Uterus (tissue), 4 donors: Measurements from ENCODE around the gene ASPG. TPM values are rescaled to one million over a fixed set of nuclear protein-coding genes. Genes with fewer than 3 reads are reported as not detected.
A peak's percentile ranks its signal among the peaks of the same experiment; 100 is the strongest.

Experiments used
- DNase-seq, 2 donors: peaks; one replicate each; pipeline ENCODE4 v3.0.0-alpha.2; 2019 to 2020
- H3K27ac ChIP-seq, 2 donors: fragments of 200-600 bp; sonication (generic); 1 replicate in 1 of 2; 2 replicates in 1 of 2; pipeline ENCODE4 v1.5.1; 2016 to 2018
- H3K27me3 ChIP-seq, 2 donors: fragments of 200-600 bp; sonication (generic); one replicate each; pipeline ENCODE4 v1.5.1; 2018 to 2019; ENCODE audit warnings: control low read depth in 1 of 2
- H3K36me3 ChIP-seq, 2 donors: fragments of 200-600 bp; sonication (generic); one replicate each; pipeline ENCODE4 v1.5.1; 2019; ENCODE audit warnings: control low read depth in 1 of 2
- H3K4me1 ChIP-seq, 2 donors: fragments of 200-600 bp; sonication (generic); one replicate each; pipeline ENCODE4 v1.5.1; 2018 to 2019; ENCODE audit warnings: control low read depth in 1 of 2
- H3K4me3 ChIP-seq, 2 donors: fragments of 200-600 bp; sonication (generic); 1 replicate in 1 of 2; 2 replicates in 1 of 2; pipeline ENCODE4 v1.5.1; 2018 to 2019; ENCODE audit warnings: mild to moderate bottlenecking in 1 of 2
- H3K9me3 ChIP-seq, 2 donors: fragments of 200-600 bp; sonication (generic); one replicate each; pipeline ENCODE4 v1.5.1; 2019; ENCODE audit warnings: control low read depth in 1 of 2
- CTCF ChIP-seq, 4 experiments: fragments of 200-600 bp in 2 of 4; fragments of 450-650 bp in 2 of 4; sonication (generic) in 2 of 4; IDR thresholded peaks; one replicate each; pipeline ENCODE4 v1.5.1; 2016 to 2019; ENCODE audit warnings: antibody characterized with exemption in 4 of 4, mild to moderate bottlenecking in 2 of 4, moderate library complexity in 1 of 4
- POLR2A ChIP-seq, 2 donors: fragments of 450-650 bp; IDR thresholded peaks; one replicate each; pipeline ENCODE4 v1.6.1; 2016; ENCODE audit warnings: antibody characterized with exemption in 2 of 2, mild to moderate bottlenecking in 1 of 2, moderate library complexity in 1 of 2
- intact Hi-C: fragments of 100-400 bp; cut with DNase I; formaldehyde crosslinking; loops from one replicate; pipeline ENCODE4 v1.15.1; 2023; ENCODE audit warnings: low total_unique reads
- total RNA-seq, 4 donors: library from RNA; depleted of rRNA in 3 of 4; stranded (reverse); fragments of >200 nt in 3 of 4; gene quantifications; one replicate each; pipeline versions ENCODE4 v1.1.0 to v1.2.4, GENCODE V29; 2014 to 2023
- donor health status: DM: yes; HTN: yes; CAD: no.

ASPG gene
- total RNA-seq, 4 donors from 2014 or later, result 0.41 to 16.2 (median 0.51) TPM; not detected in 1

DNA sequence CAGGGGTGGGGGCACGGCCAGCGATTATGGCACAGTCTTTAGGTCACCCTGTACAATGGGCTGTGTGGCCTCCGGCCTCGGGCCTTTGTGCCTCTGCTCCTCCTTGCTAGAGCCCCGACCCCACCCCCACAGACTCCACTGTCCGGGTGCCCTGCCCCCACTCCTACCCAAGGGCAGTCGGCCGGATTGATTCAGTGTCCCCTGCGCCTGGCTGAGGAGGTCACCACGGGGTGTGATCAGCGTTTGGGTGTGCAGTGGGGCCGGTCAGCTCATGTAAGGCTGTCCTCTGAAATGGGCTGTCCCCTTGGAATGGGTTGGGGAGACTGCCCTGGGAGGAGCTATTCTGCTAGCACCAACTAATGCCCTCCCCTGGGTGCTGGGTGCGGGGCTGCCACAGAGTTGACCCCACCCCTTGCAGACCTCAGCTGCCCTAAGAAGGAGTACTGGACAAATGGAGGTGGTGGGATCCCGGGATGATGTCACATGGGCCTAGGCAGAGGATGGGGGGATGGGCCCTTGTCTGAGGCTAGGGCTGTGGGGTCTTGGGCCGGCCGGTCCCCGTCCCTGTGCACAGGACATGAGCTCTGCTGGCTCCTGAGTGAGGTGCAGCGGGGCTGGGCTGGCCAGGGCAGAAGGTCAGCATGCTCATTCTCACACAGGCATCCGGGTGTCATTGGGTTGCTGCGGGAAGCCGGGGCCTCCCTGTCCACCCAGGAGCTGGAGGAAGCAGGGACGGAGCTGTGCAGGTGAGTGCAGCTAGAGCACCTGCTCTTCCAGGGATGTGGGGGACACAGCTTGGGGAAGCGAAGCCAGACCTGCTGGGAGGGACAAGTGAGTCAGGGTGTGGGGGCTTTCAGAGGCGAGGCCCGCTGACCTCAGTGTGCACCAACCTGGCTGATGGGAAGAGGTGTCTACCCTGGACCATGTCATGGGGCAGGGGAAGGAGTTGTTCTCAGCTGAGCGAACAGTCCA lies 23.4 kb downstream of the ASPG start:
- no peaks in the 10 kb centered on the region for H3K4me1 ChIP-seq
- no peaks in the 10 kb centered on the region for H3K9me3 ChIP-seq
- no peaks in the 10 kb centered on the region for H3K36me3 ChIP-seq
- DNase-seq, result peak in 1 of 2 donors; percentile 11
- no peak for TF ChIP-seq POLR2A (IDR thresholded peaks at IDR 0.05)
- TF ChIP-seq CTCF (IDR thresholded peaks at IDR 0.05), result no peak
- intact Hi-C loops, result no loop called here
- no peaks in the 10 kb centered on the region for H3K27me3 ChIP-seq
- H3K4me3 ChIP-seq, result no peak overlapping the region
- H3K27ac ChIP-seq, result no peak overlapping the region

DNA sequence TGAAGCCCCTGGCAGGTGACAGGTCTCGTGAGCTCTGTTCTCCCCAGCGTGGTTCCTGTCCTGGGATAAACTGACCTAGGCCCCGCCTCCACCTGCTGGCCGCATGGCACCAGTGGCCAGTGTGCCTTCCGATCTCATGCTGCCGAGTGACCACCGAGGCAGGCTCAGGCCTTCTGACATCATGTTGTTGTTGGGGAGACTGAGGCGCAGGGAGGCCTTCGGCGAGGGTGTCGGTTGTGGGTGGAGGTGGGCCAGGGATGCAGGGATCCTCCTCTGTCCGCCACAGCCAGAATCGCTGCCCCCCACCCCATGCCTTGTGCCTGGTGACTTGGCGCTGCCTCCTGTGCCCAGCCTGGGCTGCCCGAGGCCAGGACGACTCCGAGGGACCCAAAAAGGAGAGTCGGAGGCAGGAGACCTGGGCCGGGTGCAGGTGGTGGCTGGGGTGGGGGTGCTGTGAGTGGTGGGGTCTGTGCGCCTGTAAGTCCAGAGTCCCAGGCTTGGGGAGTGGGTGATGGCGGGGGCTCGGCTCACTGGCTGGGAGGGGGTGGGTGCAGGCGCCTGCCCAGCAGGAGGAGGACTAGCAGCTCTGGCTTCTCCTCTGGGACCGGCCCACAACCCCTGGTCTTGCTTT lies 24.3 kb downstream of the ASPG start:
- Histone ChIP-seq H3K9me3 (no peaks in the 10 kb centered on the region), H3K4me1 (no peaks in the 10 kb centered on the region), H3K36me3 (no peaks in the 10 kb centered on the region), H3K27me3 (no peaks in the 10 kb centered on the region), H3K4me3 (no peak overlapping the region), H3K27ac (no peak overlapping the region)
- peak in 1 of 2 donors; percentile 10 for DNase-seq
- intact Hi-C loops, result no loop called here
- TF ChIP-seq POLR2A (IDR thresholded peaks at IDR 0.05) (no peak), CTCF (IDR thresholded peaks at IDR 0.05) (no peak)

GRCh38 chr14:104110491-104111209 lies 25.1 kb downstream of the ASPG start:
- no peak for TF ChIP-seq POLR2A (IDR thresholded peaks at IDR 0.05)
- no peak for TF ChIP-seq CTCF (IDR thresholded peaks at IDR 0.05)
- no peak for DNase-seq
- H3K9me3 ChIP-seq, result no peaks in the 10 kb centered on the region
- H3K36me3 ChIP-seq, result no peaks in the 10 kb centered on the region
- intact Hi-C loops, result no loop called here
- no peak overlapping the region for H3K27ac ChIP-seq
- H3K27me3 ChIP-seq, result no peaks in the 10 kb centered on the region
- no peaks in the 10 kb centered on the region for H3K4me1 ChIP-seq
- no peak overlapping the region for H3K4me3 ChIP-seq

GRCh38 chr14:104111301-104112112 lies 26.0 kb downstream of the ASPG start:
- DNase-seq, result no peak
- TF ChIP-seq POLR2A (IDR thresholded peaks at IDR 0.05) (no peak), CTCF (IDR thresholded peaks at IDR 0.05) (no peak)
- Histone ChIP-seq H3K9me3 (no peaks in the 10 kb centered on the region), H3K4me3 (no peak overlapping the region), H3K4me1 (peaks cover 0 to 4% of the 10 kb centered on the region in 2 donors), H3K27ac (no peak overlapping the region), H3K27me3 (no peaks in the 10 kb centered on the region), H3K36me3 (no peaks in the 10 kb centered on the region)
- intact Hi-C loops, result no loop called here
